ENCODE measurements around the gene FAR1.
A peak's percentile ranks its signal among the peaks of the same experiment; 100 is the strongest.

FAR1 gene

DNA sequence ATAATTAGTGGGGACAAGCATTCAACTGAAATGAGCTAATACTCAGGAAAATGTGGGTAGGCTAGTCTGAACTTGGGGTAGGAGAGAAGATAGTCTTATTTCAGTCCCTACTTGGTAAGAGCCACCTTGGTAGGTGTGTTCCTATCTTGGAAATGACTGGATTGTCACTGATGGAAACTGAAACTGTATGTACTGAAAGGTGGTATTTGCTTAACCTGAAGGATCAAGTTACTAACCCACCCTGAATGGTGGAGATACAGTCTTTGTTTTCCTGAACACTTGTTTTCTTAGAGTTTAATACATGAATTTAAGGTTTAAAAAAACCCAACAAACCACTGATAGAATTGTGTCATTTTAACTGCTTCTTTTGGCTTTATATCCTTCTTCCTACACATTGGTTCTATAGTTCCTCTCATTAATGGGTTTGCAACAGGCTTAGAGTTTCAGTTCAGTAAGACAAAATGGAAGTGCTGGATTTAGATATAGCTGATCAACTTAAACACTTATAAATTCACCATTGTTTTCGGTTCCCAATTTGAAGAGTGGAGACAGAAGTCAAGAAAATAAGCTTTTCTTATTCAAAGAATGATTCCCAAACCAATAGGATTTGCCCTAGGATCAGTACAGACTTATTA, 4.2 kb downstream of the FAR1 start:
- no peak for DNase-seq

DNA sequence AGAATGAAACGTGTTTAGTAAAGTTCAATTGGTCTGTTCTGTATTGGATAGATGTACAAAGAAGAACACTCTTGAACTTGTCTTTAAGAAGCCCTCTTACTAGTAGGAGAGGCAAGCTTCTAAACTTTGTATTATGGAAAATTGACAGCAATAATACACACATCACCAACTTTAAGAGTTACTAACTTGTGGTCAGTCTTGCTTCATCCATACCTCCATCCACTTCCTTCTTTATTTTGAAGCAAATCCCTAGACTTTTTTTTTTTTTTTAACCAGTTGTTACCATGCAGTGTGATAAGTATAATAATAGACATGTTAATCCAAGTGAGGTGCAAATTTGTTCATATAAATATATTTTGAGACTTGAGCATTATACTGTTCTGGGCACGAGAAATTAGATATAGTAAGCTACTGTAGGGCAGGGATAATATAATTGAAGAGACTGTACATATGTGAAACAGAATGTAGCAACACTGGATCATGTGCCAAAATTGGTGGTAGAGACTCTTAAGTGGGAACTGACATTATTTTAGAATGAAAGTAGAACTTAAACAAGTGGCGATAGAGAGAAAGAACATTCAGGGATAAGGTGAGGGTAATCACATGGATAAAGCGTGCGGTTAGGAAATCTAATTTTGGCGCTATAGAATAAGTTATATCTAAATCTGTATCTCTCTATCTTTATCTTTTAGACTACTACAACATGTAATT, 6.5 kb downstream of the FAR1 start:
- DNase-seq, result no peak

DNA sequence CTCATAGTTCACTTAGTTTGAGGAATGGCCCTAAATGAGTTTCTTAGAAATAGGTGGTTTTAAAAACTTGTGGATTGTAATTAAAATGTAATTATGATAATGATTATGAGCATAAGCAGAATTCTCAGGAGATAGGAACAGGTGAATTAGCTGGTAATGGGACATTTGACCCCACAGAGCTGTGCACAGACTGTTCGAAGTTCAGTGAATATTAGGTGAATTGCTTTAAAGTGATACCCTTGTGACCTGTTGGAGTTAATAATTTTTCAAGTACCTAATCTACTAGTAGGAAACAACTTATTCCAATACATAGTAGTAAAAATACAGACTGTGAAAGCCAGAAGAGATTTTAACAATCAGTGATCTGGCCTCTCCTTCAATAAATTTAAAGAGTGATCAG, 8.1 kb downstream of the FAR1 start:
- no peak for DNase-seq

DNA sequence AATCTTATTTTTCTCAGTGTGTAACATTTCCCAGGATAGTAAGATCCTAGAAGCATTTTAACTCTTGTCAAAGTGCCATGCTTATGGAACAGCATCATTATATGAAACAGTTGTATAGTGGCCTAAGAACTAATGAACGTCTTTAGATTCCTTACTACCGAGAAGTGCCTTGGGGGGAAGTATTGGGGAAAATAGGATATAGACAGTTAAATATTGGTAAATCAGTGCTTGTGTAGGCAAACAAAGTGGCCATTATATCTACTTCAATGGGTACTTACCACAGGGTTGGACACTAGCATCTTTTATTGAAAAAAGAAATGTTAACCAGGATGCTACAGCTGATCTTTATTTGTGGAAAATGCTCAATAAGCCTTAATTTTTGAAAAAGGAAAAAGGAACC, 11.3 kb downstream of the FAR1 start:
- no peak for DNase-seq

DNA sequence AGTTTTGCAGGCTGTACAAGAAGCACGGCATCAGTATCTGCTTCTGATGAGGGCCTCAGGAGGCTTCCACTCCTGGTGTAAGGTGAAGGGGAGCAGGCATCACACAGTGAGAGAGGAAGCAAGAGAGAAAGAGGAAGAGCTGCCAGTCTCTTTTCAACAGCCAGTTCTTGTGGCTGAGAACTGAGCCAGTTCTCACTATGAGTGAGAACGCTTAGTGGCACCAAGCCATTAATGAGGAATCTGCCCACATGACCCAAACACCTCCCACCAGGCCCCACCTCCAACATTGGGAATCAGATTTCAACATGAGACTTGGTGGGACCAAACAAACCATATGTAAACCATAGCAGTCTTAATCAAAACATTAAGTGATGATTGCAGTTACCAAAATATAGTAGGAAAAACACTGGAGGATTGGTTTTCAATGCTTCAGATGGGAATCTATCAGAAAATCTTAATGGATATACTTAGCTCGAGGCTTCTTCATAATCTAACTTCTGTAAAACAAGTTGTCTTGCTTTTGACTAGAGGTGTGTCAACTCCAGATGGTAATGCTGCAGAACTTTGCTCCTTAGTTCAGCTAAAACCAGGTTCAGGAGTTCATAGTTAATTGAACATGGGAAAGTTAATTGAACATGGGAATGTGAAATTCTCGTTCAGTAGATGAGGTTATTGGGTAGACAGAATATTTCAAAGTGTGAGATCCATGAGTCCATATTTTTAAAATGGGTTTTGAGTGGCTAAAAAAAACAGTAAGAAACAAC, 12.2 kb downstream of the FAR1 start:
- peak; percentile 50 for DNase-seq

DNA sequence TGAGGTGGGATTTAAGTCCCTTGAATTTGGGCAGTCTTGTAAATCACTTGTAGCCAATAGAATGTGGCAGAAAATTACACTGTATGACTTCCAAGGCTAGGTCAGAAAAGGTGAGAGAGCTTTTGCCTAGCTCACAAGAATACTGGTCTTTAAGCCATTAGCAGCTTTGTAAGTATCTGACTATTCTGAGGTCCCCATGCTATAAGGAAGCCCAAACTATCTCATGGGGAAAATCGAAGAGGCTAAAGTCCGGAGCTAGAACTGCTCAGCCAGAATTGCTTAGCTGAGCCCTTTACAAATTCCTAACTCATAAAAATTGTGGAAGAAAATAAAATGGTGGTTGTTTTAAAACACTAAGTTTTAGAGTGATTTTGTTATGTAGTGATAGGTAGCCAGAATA, 13.0 kb downstream of the FAR1 start:
- DNase-seq, result no peak

DNA sequence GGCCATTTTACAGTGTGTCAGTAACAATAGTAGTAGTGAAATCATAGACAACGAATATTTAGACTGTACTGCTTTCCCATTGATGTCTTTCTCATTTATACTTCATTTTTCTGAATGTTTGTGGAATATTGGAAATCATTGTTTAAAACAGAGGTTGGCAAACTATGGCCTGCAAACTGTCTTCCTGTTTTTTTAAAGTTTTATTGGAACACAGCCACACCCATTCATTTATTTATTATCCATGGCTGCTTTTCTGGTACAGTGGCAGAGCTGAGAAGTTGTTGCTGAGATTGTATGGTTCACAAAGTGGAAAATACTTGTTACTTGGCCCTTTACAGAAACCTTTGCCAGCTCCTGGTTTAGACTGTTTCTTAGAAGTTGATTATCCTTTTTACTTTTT, 13.7 kb downstream of the FAR1 start:
- DNase-seq, result no peak

DNA sequence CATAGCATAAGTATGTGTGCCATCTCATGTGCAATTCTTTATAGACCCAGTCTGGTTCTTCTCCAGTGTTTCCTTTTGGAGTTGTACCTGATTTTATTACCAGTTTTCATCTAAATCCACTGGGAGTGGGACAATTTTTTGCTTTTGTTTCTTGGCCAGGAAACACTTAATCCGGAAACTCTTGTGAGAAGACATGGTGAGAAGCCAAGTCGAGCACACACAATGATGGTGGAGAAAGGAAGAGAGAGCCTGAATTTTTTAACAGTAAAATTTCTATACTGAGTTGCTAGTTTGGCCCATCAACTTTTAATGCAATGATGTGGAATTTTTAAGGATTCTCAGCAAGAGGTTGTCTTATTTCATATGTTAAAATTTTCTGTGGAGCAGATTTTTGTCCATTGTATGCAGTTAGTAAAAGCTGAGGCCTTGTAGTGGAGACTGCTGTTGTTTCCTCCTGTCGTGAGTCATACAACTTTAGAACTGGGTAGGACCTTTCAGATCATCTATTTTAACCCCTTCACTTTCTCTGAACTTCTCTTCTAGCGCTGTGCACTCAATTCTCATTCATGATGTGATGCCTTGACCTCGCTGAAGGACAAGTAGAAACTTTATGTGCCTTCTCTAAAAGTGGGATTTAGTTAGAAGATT, 17.1 kb downstream of the FAR1 start:
- DNase-seq, result no peak

DNA sequence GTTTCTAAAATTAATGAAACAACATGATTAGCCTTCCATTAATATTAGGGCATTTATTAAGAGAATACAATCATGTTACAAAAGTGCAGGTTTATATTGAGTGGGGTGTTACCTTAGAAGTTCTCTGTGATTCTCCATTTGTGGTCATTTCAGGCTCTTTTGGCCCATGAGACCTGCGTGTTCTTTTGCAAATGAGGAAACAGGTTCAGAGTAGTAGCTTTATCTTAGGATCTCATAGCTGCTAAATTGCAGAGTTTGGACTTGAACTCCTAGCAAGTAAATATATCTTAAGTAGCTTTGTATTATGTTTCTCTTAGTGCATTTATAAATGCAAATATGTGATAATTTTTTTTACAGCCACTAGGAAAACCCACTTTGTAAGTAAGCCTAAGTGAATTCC, 18.3 kb downstream of the FAR1 start:
- DNase-seq, result no peak

DNA sequence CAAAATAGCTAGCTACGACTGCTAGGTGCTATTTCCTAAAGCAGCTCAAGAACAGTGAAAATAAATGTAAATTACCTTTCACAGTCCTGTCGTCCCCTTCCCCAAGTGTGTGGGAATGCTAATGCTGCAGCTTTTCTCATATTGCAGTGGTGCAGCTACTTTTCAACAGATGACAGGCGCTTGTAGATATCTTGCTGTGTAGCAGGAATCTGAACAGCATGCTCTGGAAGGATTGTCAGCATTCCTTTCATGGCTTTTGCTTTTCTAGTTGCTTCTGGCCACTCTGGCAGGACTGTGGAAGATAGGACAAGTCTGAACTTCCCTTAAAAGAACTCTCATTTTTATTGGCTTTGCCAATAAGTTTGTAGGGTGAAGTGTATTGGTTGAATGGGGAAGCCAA, 18.8 kb downstream of the FAR1 start:
- DNase-seq, result no peak

DNA sequence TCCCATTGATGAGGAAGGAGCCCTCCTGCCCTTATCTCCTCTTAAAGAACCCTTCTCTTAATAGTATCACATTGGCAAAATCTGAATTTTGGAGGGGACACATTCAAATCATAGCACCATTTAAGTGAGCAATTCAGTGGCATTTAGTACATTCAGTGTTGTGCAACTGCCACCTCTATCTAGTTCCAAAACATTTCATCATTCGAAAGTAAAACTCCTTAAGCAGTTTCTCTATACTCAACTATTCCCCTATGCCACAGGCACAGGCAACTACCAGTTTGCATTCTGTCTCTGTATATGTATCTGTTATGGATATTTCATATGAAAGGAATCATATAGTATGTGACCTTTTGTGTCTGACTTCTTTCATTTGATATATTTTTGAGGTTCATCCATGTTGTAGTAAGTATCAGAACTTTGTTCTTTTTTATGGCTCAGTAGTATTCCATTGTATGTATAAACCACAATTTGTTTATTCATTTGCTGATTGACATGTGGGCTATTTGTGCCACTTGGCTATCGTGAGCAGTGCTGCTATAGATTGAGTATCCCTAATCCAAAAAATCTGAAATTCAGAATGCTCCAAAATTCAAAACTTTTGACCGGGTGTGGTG, 22.9 kb downstream of the FAR1 start:
- DNase-seq, result no peak

DNA sequence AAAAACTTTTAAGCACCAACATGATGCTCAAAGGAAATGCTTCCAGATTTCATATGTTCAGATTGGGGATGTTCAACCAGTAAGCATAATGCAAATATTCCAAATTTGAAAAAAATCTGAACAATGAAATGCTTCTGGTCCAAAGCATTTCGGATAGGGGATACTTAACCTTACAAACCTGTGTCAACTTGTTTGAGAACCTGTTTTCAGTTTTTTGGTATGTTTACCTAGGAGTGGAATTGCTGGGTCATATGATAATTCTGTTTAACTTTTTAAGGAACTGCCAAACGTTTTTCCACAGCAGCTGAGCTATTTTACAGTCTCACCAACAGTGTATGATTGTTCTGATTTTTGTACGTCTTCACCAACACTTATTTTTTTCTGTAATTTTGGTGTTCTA, 23.7 kb downstream of the FAR1 start:
- DNase-seq, result no peak

DNA sequence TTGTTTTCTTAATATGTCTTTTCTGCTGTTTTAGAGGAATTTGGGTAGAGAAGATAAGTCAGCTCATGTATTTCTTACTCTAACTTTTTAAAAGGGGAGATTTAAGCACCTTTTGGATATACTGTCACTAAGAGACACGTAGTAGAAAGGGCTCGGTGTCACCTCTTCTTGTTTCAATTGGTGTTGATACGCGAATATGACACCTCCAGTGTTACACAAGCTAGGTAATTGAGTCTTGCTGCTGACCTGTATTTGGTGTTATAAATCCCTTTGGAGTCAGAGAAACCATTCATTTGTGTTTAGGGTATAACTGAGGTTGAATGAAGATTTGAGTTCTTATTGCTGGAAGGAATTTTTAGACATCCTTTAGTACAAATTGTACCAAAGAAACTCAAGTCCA, 25.6 kb downstream of the FAR1 start:
- no peak for DNase-seq

DNA sequence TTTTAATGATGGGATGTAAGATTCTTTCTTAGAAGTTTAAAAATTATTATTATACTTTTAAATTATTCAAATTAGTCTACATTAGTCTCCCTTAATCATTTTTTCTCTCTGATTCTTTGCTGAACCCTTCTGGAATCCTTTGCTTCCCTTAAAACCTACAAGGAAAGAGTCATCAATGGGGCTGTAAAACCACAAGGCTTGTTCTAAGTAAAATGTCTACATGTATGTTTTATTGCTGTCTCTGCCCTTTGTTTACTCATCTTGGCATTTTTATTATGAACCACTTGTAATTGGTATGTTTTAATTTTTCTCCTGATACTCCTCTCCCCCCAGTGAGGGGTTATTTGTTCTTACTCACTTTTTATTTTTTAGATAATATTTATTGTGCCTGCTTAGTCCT, 27.4 kb downstream of the FAR1 start:
- DNase-seq, result no peak

DNA sequence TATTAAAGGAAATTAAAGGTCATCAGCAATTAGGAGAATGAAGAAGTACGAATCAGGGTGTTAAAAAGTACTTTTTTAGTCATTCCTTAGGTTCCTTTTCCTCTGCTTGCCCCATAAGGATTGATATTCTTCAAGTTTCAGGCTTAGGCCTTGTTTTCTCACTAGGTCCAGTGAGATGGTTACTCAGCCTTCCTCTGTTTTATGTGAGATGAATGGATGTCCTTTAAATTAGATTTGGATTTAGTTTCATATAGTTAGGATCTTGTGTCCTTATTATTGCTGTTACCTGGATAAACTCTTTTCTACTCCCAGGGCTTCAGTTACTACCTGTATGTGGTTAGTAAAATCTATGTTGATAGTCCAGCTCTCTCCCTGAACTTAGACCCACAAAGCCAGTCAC, 29.2 kb downstream of the FAR1 start:
- DNase-seq, result no peak

DNA sequence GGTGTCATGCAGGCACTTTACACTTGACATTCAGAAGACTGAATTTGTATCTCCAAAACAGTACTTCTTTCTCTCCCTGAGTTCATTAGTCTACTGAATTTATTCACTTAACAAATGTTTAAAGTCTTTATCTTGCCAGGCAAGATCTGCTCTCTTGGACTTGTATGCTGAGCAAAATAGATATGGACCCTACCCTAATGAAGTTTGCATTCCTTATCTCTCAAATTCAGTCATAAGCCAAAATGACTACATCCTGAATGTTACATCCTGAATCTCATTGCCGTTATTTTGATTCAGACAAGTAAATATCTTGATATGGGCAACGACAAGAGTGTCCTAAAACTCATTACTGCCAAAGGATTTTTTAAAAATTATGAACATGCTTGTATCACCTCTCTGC, 29.7 kb downstream of the FAR1 start:
- DNase-seq, result no peak

DNA sequence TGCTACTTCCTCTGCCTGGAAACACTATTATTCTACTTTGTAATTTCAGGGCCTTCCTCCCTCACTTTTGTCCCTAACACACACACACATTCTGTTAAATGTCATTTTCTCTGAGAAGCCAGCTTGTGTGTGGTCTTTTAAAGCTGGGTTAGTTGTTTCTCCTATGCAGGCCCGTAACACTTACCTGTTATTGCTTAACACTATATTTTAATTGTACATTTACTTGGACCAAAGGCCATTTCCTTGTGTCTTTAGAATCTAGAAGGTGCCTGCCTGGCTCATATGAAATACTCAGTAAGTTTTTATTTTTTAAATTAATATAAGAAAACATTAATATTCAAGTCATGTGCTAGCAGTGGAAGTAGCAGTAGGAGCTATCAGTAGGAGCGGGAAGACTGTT, 30.6 kb downstream of the FAR1 start:
- no peak for DNase-seq

DNA sequence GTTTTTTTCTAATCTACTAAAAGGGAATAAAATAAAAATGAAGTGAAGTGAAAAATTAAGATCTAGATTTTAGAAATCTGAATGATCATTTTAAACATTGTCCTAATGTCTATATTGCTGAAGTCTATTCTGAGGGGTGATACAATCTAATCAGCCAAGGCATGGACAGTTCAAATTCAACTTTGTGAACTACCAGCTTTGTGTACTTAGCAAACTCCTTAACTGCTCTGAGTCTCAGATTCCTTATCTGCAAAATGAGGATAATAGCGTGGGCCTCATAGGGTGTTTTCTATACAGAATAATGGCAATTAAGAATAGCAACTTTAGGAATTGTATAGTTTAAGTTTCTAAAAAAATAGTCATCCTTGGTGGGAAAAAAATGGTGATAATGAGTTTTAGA, 31.4 kb downstream of the FAR1 start:
- DNase-seq, result no peak

DNA sequence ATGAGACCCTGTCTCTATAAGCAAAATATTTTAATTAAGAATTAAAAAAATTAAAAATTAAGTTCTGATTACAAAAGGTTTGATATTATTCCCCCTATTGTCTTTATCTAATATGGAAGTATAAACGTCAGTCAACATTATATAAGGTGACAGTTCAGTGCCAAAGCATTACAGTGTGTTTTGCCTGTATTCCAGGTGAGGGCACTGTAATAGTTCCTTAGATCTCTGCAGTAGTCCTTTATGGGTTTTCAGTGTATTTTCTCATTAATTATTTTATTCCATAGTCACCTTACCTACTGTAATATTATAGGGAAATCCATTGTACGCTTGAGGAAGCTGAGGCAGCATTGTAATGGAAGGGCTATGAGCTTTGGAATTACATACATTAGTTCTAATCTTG, 33.0 kb downstream of the FAR1 start:
- DNase-seq, result no peak

DNA sequence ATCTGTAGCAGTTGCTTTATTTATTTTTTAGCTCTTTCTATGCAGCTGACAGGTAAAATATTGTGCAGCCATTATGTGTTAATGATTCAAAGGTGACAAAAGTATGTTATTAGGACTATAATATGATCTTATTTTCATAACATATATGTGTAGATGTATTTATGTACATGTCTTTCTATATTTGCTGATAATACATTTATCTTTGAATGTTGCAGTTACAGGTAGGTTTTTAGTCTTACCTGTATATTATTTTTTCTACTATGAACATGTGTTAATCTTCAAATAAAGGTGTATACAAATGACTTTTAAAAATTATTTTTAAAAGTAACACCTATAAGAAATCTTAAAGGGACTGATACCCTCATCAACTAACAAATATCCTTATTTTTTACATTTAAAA, 33.6 kb downstream of the FAR1 start:
- no peak for DNase-seq

DNA sequence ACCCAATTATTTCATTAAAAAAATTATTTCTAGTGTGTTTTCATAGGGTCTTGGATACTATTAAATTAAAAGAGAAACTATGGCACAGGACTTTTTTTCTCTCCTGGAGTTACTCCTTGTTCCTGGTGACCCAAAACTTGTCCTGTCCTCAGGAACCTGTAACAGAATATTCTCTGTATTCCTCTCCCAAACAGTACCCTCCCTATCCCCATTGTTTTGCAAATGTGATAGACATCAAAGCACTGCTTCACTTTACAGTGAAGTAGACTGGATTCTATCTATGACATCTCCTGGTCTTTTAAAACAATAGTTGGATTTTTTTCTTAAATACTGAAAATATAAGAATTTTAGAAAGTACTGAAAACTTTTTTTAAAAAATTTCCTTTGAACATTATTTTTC, 37.2 kb downstream of the FAR1 start:
- DNase-seq, result no peak

DNA sequence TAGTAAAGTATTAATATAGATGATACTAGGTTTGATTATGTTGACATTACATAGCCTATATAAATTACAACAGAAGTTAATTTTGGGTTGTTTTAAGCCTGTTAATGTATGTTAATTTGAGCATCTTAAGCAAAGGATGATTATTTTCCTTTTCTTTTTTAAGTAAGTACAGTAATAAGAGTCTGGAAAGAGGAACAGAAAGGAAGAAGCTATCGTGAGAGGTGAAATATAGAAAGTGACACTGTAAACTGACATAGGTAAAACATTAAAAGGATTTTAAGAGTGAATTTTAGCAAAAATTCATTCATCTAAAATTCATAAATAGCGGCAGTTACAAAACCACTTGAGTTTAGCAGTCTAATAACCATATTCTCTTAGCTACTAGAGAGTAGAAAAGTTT, 45.5 kb downstream of the FAR1 start:
- DNase-seq, result no peak

DNA sequence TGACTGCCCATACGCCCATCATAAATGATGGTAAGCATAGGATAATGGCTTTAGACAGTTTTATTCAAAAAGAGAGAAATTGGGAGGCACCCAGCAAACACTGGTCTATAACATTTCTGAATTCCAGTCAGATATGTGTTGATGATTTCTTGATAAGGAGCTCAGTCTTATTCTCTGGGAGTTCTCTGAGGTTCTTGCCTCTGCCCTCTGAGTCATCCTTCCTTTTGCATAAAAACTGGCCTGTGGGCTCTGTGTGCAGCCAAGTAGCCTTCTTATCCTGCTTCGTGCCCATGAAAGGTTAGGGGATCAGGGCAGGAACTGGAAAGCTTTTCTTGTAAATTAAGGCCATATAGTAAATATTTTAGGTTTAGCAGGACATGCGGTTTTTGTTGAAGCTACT, 48.9 kb downstream of the FAR1 start:
- DNase-seq, result no peak

DNA sequence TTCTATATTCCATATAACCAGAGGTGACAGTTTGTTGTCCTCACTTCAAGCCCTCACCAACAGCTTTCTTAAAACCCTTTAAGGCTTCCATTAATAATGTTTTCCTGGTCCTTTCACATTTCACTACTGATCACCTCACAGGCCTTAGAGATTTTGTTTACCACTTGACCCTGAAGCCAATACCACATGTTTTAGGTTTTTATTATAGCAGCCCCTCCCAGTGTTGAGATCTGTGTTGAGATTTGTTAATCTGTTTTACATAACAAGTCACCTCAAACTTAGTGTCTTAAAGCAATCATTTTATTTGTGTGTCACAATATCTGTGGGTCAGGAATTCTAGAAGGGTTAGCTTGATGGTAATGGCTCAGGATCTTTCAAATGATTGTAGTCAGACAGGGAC, 49.9 kb downstream of the FAR1 start:
- DNase-seq, result no peak
